Measurements from ENCODE around the gene ZNF296. TPM values are rescaled to one million over a fixed set of nuclear protein-coding genes. Genes with fewer than 3 reads are reported as not detected.

ZNF296 gene
- total and polyA plus RNA-seq, 2 of the 13 experiments (the other 11 are each of a cell fraction or from before 2014, with no cell fraction given): 0.26 to 0.62 TPM

DNA sequence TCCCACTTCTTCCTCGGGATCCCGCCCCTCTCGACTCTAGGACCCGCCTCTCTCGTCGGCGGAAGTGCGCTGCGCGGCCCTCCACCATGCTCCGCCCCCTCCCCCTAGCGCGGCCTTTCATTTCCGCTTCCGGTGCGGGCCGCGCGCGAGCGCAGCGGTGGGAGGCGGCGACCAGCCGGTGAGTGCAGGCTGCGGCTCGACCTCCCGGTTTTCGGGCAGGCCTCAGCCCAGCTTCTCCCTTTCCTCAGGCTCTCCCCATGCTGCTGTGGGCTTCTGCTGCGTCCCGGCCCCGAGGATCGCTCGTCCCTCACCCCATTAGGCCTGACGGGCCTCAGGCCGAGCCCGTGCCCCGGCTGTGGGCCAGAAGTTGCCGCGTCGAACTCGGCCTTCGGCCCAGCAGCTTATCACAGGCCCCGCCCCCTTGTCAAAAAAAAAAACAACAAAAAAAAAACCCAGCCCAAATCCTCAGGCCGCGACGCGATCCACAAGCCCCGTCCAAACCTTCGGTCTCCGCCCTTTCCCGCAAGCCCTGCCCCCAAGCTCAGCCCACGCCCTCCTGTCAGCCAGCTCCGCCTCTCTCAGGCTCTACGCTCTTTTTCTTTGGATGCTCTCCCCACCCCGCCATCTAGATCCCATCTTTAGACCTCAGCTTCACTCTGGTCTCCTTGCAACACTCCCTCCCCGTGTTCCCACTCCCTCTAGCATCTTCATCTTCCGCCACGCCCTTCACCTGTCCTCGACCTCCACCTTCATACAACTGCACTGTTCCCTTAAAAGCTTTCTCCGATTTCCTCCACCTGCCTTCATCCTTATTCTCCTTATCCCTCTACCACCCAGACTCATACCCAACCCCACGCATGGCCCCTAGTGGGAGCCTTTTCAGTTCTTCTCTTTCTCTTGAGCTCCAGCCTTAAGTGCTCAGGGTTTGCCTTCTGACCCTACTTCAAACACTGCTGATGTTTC, 37.1 kb downstream of the ZNF296 start, which contains the start of gene CLASRP (continued):
- TF ChIP-seq GABPA (IDR thresholded peaks at IDR 0.05; ENCODE audit: low read depth, low read length): peak; percentile 99
- peak; percentile 94 for TF ChIP-seq GABPA (CRISPR knock-in tag; IDR thresholded peaks at IDR 0.05; ENCODE audit: low read depth)
- TF ChIP-seq SAP130 (CRISPR knock-in tag; IDR thresholded peaks at IDR 0.05; ENCODE audit: low read depth): peak; percentile 91
- TF ChIP-seq, protein P1, sequence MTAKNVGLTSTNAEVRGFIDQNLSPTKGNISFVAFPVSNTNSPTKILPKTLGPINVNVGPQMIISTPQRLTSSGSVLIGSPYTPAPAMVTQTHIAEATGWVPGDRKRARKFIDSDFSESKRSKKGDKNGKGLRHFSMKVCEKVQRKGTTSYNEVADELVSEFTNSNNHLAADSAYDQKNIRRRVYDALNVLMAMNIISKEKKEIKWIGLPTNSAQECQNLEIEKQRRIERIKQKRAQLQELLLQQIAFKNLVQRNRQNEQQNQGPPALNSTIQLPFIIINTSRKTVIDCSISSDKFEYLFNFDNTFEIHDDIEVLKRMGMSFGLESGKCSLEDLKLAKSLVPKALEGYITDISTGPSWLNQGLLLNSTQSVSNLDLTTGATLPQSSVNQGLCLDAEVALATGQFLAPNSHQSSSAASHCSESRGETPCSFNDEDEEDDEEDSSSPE (CRISPR knock-in tag; IDR thresholded peaks at IDR 0.05): peak; percentile 75
- no peak for TF ChIP-seq ZNF558 (CRISPR knock-in tag; IDR thresholded peaks at IDR 0.05; ENCODE audit: borderline replicate concordance)
- no peak for TF ChIP-seq STAG1 (CRISPR knock-in tag; IDR thresholded peaks at IDR 0.05)
- no peak for TF ChIP-seq ZNF3 (CRISPR knock-in tag; IDR thresholded peaks at IDR 0.05)
- TF ChIP-seq THRA (CRISPR knock-in tag; IDR thresholded peaks at IDR 0.05; ENCODE audit: borderline replicate concordance): no peak
- no peak for TF ChIP-seq NFKBIZ (CRISPR knock-in tag; IDR thresholded peaks at IDR 0.05)
- no peak; the same call in 1 of the 2 replicates for TF ChIP-seq ZNF629 (CRISPR knock-in tag; conservative IDR thresholded peaks at IDR 0.05)
- TF ChIP-seq RFX3 (CRISPR knock-in tag; IDR thresholded peaks at IDR 0.05): no peak
- peak; percentile 72; the same call in 1 of the 2 replicates for TF ChIP-seq ZNF598 (CRISPR knock-in tag; IDR thresholded peaks at IDR 0.05; ENCODE audit: borderline replicate concordance)
- no peak for TF ChIP-seq U2AF2 (IDR thresholded peaks at IDR 0.05; ENCODE audit: low read depth, low read length)
- peak; percentile 44; the same call in 1 of the 2 replicates for TF ChIP-seq ZNF580 (CRISPR knock-in tag; IDR thresholded peaks at IDR 0.05; ENCODE audit: borderline replicate concordance, low read depth)
- peak; percentile 45; the same call in 1 of the 2 replicates for TF ChIP-seq TBX2 (CRISPR knock-in tag; IDR thresholded peaks at IDR 0.05; ENCODE audit: borderline replicate concordance)
- no peak for TF ChIP-seq MYPOP (CRISPR knock-in tag; IDR thresholded peaks at IDR 0.05)
- TF ChIP-seq GTF2F1 (IDR thresholded peaks at IDR 0.05; ENCODE audit: low read length): no peak
- TF ChIP-seq ZMAT3 (CRISPR knock-in tag; conservative IDR thresholded peaks at IDR 0.05): peak; percentile 53; the same call in 1 of the 2 replicates
- no peak for TF ChIP-seq ZNF24 (IDR thresholded peaks at IDR 0.05)
- no peak for TF ChIP-seq MAFK (conservative IDR thresholded peaks at IDR 0.05 in 1 of 2, IDR thresholded peaks at IDR 0.05 in 1 of 2; ENCODE audit: low read length in 2 of 2)
- no peak for TF ChIP-seq TRAFD1 (CRISPR knock-in tag; IDR thresholded peaks at IDR 0.05; ENCODE audit: borderline replicate concordance)
- no peak; the same call in 1 of the 2 replicates for TF ChIP-seq RNF2 (conservative IDR thresholded peaks at IDR 0.05; ENCODE audit: low read depth)
